Endothelial cell of umbilical vein (primary cell): ENCODE results near the gene BCAS3. TPM values are rescaled to one million over a fixed set of nuclear protein-coding genes. Genes with fewer than 3 reads are reported as not detected.

ENCODE experiments used
- BruUV-seq: library from RNA; stranded (reverse); fragments of 400-500 nt; replicated peaks from 2 replicates; lab custom pipeline; 2021; lab: Mats Ljungman, UMichigan
- CTCF ChIA-PET: fragments of 300-600, 350-600 bp; sonication (Branson Sonifier 250); formaldehyde crosslinking; loops from one replicate; lab custom pipeline; 2021; ENCODE audit warnings: antibody characterized with exemption, inconsistent platforms; lab: Charles Lee
- POLR2A ChIA-PET: fragments of 300-600, 350-600 bp; sonication (Branson Sonifier 250); formaldehyde crosslinking; loops from one replicate; lab custom pipeline; 2021; ENCODE audit warnings: antibody characterized with exemption, inconsistent platforms; lab: Charles Lee
- DNase-seq: peaks from one replicate; pipeline ENCODE4 v3.0.0-alpha.2; 2011; ENCODE audit warnings: low read depth, low spot score
- FAIRE-seq: peaks from 2 replicates; lab custom pipeline; 2011; peaks lifted over from hg19 to GRCh38; lab: Jason Lieb, UNC
- H2AFZ ChIP-seq: 2 replicates; pipeline ENCODE4 v1.6.0; 2012; ENCODE audit warnings: low read depth, low read length, control low read depth, inconsistent platforms
- H3K27ac ChIP-seq: 2 replicates; pipeline ENCODE4 v1.5.1; 2011; ENCODE audit warnings: low read depth, mild to moderate bottlenecking, control low read depth, low read length, moderate library complexity; ENCODE audit not compliant: insufficient read depth
- H3K27me3 ChIP-seq, 2 experiments: 2 replicates each; pipeline versions ENCODE4 v1.6.0 to v1.6.1; 2011; ENCODE audit warnings: low read length in 2 of 2, mixed read lengths in 1 of 2; ENCODE audit not compliant: control insufficient read depth in 2 of 2, insufficient read depth in 2 of 2
- H3K36me3 ChIP-seq, 2 experiments: 2 replicates in 1 of 2; 3 replicates in 1 of 2; pipeline ENCODE4 v1.5.1; 2011; ENCODE audit warnings: low read length in 2 of 2, mild to moderate bottlenecking in 1 of 2, moderate library complexity in 1 of 2; ENCODE audit not compliant: control insufficient read depth in 2 of 2, insufficient read depth in 2 of 2; ENCODE audit errors: extremely low read depth in 1 of 2
- H3K4me1 ChIP-seq: 3 replicates; pipeline ENCODE4 v1.5.1; 2011; ENCODE audit warnings: mild to moderate bottlenecking, low read length; ENCODE audit not compliant: control insufficient read depth, insufficient read depth; ENCODE audit errors: extremely low read depth
- H3K4me2 ChIP-seq: 2 replicates; pipeline ENCODE4 v1.6.1; 2011; ENCODE audit warnings: low read length, control low read depth, mixed read lengths; ENCODE audit not compliant: insufficient read depth
- H3K4me3 ChIP-seq, 3 experiments: fragments of 200-600 bp in 1 of 3; sonication (generic), shearing (Covaris generic) in 1 of 3; replicated peaks in 1 of 3; 2 replicates each; pipeline ENCODE4 v1.5.1; 2011 to 2016; ENCODE audit warnings: control low read depth in 3 of 3, low read length in 3 of 3, mild to moderate bottlenecking in 2 of 3, inconsistent platforms in 1 of 3, low read depth in 1 of 3, moderate library complexity in 1 of 3; ENCODE audit not compliant: insufficient read depth in 1 of 3
- H3K79me2 ChIP-seq: 2 replicates; pipeline ENCODE4 v1.6.0; 2012; ENCODE audit warnings: low read length, inconsistent platforms; ENCODE audit not compliant: control insufficient read depth, insufficient read depth
- H3K9ac ChIP-seq: replicated peaks from 2 replicates; pipeline ENCODE3; 2011; ENCODE audit warnings: low read length, control low read depth; ENCODE audit not compliant: insufficient read depth; ENCODE audit errors: extremely low read depth
- H3K9me1 ChIP-seq: replicated peaks from 3 replicates; pipeline ENCODE4 v1.6.0; 2011; ENCODE audit warnings: mild to moderate bottlenecking, low read length; ENCODE audit not compliant: control insufficient read depth, insufficient read depth; ENCODE audit errors: extremely low read depth
- H3K9me3 ChIP-seq: replicated peaks from 2 replicates; pipeline ENCODE4 v1.5.1; 2012; ENCODE audit warnings: low read length, inconsistent platforms; ENCODE audit not compliant: control insufficient read depth, insufficient read depth
- H4K20me1 ChIP-seq: replicated peaks from 2 replicates; pipeline ENCODE3; 2011; ENCODE audit warnings: mild to moderate bottlenecking, low read length; ENCODE audit not compliant: control insufficient read depth, insufficient read depth; ENCODE audit errors: extremely low read depth
- EZH2 ChIP-seq: IDR thresholded peaks from 2 replicates; pipeline ENCODE4 v1.6.1; 2012; ENCODE audit warnings: borderline replicate concordance, low read depth, mild to moderate bottlenecking, moderate library complexity, low read length, inconsistent platforms; ENCODE audit not compliant: severe bottlenecking
- FOS ChIP-seq: IDR thresholded peaks from 2 replicates; pipeline ENCODE4 v1.6.1; 2011; ENCODE audit warnings: mild to moderate bottlenecking, low read length, moderate library complexity, borderline replicate concordance; ENCODE audit not compliant: insufficient read depth
- GATA2 ChIP-seq: IDR thresholded peaks from 2 replicates; pipeline ENCODE4 v1.7.0; 2011; ENCODE audit warnings: low read depth, mild to moderate bottlenecking, moderate library complexity, mixed read lengths, low read length; ENCODE audit not compliant: insufficient read length, insufficient read depth
- JUN ChIP-seq: IDR thresholded peaks from 2 replicates; pipeline ENCODE4 v1.6.1; 2011; ENCODE audit warnings: borderline replicate concordance, low read depth; ENCODE audit not compliant: insufficient read length, insufficient read depth
- MYC ChIP-seq: IDR thresholded peaks from one replicate; pipeline ENCODE4 v1.6.1; 2011; ENCODE audit warnings: mild to moderate bottlenecking, low read depth, low read length
- POLR2AphosphoS5 ChIP-seq: IDR thresholded peaks from 2 replicates; pipeline ENCODE4 v1.6.1; 2012; ENCODE audit warnings: low read depth, mild to moderate bottlenecking, control low read depth, low read length, moderate library complexity; ENCODE audit not compliant: insufficient read depth
- dilution Hi-C: fragments of 300-500 bp; cut with MboI; formaldehyde crosslinking; loops from one replicate; pipeline ENCODE4 v1.15.0; 2019; ENCODE audit warnings: low sequenced_read_pairs; ENCODE audit not compliant: extremely low pct_ligation_motif_present
- intact Hi-C: fragments of 100-400 bp; cut with micrococcal nuclease; formaldehyde crosslinking; loops from one replicate; pipeline ENCODE4 v1.10.0; 2022
- polyA plus RNA-seq, 4 experiments: library from polyadenylated mRNA; depleted of rRNA in 3 of 4; stranded (reverse) in 3 of 4; unstranded in 1 of 4; fragments of >200 nt; gene quantifications; 2 replicates each; pipeline versions ENCODE4 v1.2.1 to v1.2.3, GENCODE V29; 2011 to 2012; ENCODE audit warnings: missing spikeins in 1 of 4
- total RNA-seq: library from RNA; stranded (reverse); gene quantifications from 2 replicates; pipeline ENCODE4 v1.2.3, GENCODE V29; 2021

The BCAS3 gene
- total and polyA plus RNA-seq, 2 donors (not counting 3 experiments of a cell fraction or from before 2014, with no cell fraction given): 8.2 to 16.0 TPM

- DNase-seq: no peak
- no peaks in the 10 kb centered on the region for H3K9me3 ChIP-seq
- H3K79me2 ChIP-seq: no peaks in the 10 kb centered on the region
- no peak for FAIRE-seq
- H3K9me1 ChIP-seq: no peaks in the 10 kb centered on the region
- H2AFZ ChIP-seq: no peak overlapping the region
- ChIA-PET CTCF (interaction anchor here (1.0 to 1.8 kb wide), 3 partner anchors 388 to 668 kb away, joined by 4 to 8 read pairs (median 7); no protein-coding TSS in a partner anchor), POLR2A (no interaction called here)
- no peak overlapping the region for H3K9ac ChIP-seq
- no peak overlapping the region for H3K4me2 ChIP-seq
- peaks cover 2 to 6% of the 10 kb centered on the region in 2 experiments for H3K27me3 ChIP-seq
- dilution Hi-C loops (no loop called here), intact Hi-C loops (loop anchor here (1.0 kb wide), 1 partner anchor 668 kb away; no protein-coding TSS in a partner anchor)
- no peaks in the 10 kb centered on the region for H3K36me3 ChIP-seq
- H3K27ac ChIP-seq: no peak overlapping the region
- no peaks in the 10 kb centered on the region for H4K20me1 ChIP-seq
- no peak for TF ChIP-seq POLR2AphosphoS5
- no peak for TF ChIP-seq EZH2
- TF ChIP-seq JUN: no peak
- no peak for TF ChIP-seq GATA2
- TF ChIP-seq MYC: no peak
- TF ChIP-seq FOS: no peak
- H3K4me3 ChIP-seq: no peak overlapping the region
- BruUV-seq: no TSS peak
- H3K4me1 ChIP-seq: no peaks in the 10 kb centered on the region
These were observed 711.1 kb downstream of the BCAS3 start for GRCh38 chr17:61388561-61389356.
